H1 (cell line): Measurements from ENCODE around the gene CACNA1E. TPM values are rescaled to one million over a fixed set of nuclear protein-coding genes. Genes with fewer than 3 reads are reported as not detected.

Experiments used
- CBX5 ChIP-seq: fragments of 300-800, 300-1000 bp; sonication (generic); IDR thresholded peaks from 2 replicates; pipeline ENCODE4 v1.7.1; 2016; ENCODE audit warnings: antibody characterized with exemption, low read length, low read depth
- KDM4A ChIP-seq: IDR thresholded peaks from one replicate; pipeline ENCODE4 v1.7.1; 2012; ENCODE audit warnings: low read depth, mild to moderate bottlenecking, moderate library complexity, low read length, inconsistent platforms; ENCODE audit not compliant: severe bottlenecking
- RXRA ChIP-seq: IDR thresholded peaks from 2 replicates; pipeline ENCODE4 v1.6.1; 2011; ENCODE audit warnings: low read depth, mild to moderate bottlenecking, low read length, moderate library complexity; ENCODE audit not compliant: insufficient read depth
- SIRT6 ChIP-seq: IDR thresholded peaks from one replicate; pipeline ENCODE4 v1.7.1; 2012; ENCODE audit warnings: low read length, inconsistent platforms
- TEAD4 ChIP-seq: IDR thresholded peaks from 2 replicates; pipeline ENCODE4 v1.6.1; 2012; ENCODE audit warnings: low read depth, low read length, inconsistent platforms, mixed read lengths
- YY1 ChIP-seq: IDR thresholded peaks from 2 replicates; pipeline ENCODE4 v1.6.1; 2011; ENCODE audit warnings: low read depth, mild to moderate bottlenecking, low read length
- polyA plus RNA-seq, 7 experiments: library from polyadenylated mRNA; depleted of rRNA in 3 of 7; stranded (reverse) in 5 of 7; unstranded in 2 of 7; fragments of >200 nt in 5 of 7; fragments of 200-250 nt in 2 of 7; gene quantifications; 1 replicate in 5 of 7; 2 replicates in 1 of 7; 4 replicates in 1 of 7; pipeline versions ENCODE4 v1.2.1 to v1.2.3, GENCODE V29; 2011 to 2013; ENCODE audit warnings: missing spikeins in 2 of 7, mixed read lengths in 2 of 7
- total RNA-seq: library from RNA; stranded (reverse); fragmentation: NEBNext Ultra II Directional; extraction: Animal tissue kit (Norgen Biotek cat#: 25700); gene quantifications from 2 replicates; pipeline ENCODE4 v1.2.1, GENCODE V29; 2021

Gene CACNA1E
- total and polyA plus RNA-seq, 2 of the 8 experiments (the other 6 are each of a cell fraction or from before 2014, with no cell fraction given) = 0.98 to 1.3 TPM

DNA sequence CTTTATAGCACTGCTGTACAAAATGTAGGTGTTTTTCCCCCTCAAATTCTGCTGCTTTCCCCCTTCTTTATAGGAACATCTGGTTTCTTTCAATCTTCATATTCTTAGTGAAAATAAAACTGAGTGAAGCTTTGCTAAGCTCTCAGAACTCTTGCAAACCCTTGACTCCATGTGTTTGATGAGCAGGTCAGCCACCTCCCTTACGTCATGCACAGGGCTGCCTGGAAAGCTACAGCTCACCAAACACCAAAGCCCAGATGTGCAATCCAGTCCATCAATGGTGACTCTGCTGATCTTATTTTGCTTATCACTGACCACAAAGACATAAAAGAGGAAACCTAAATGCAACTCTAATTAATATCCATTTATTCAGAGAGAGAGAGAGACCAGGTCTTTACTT, 5.5 kb downstream of the CACNA1E start (continued):
- TF ChIP-seq KDM4A (no peak), CBX5 (no peak), RXRA (no peak), TEAD4 (no peak), YY1 (no peak), SIRT6 (no peak)
- TF ChIP-seq, all 59 proteins: peak for 0
